Measurements from ENCODE around the gene SIN3A. TPM values are rescaled to one million over a fixed set of nuclear protein-coding genes. Genes with fewer than 3 reads are reported as not detected.

The SIN3A gene
- total and polyA plus RNA-seq, 2 of the 8 experiments (the other 6 are each of a cell fraction or from before 2014, with no cell fraction given), result 69.5 to 109 TPM

GRCh38 chr15:75460646-75461045, 9.2 kb upstream of the SIN3A start (continued):
- TF ChIP-seq CHD7 (IDR thresholded peaks at IDR 0.05; ENCODE audit: insufficient replicate concordance, low read length) (no peak), TAF7 (optimal IDR thresholded peaks at IDR 0.05; ENCODE audit: borderline replicate concordance, low read depth, low read length) (no peak), SP1 (IDR thresholded peaks at IDR 0.05; ENCODE audit: low read depth, low read length) (no peak), ATF2 (IDR thresholded peaks at IDR 0.05; ENCODE audit: low read length) (no peak), SRF (IDR thresholded peaks at IDR 0.05; ENCODE audit: low read depth, low read length) (no peak), JUN (IDR thresholded peaks at IDR 0.05; ENCODE audit: low read depth, low read length) (no peak), MAFK (IDR thresholded peaks at IDR 0.05; ENCODE audit: low read depth, low read length) (no peak), SIRT6 (IDR thresholded peaks at IDR 0.05; ENCODE audit: low read length) (no peak)

All from H1 (cell line).